HG03460 (cell line): Measurements from ENCODE around the gene PPARGC1A.

Experiments
- ATAC-seq: cut with Tn5 transposase; IDR thresholded peaks from one replicate; pipeline ENCODE4 v1.9.1; 2021; ENCODE audit not compliant: unreplicated experiment

The PPARGC1A gene

DNA sequence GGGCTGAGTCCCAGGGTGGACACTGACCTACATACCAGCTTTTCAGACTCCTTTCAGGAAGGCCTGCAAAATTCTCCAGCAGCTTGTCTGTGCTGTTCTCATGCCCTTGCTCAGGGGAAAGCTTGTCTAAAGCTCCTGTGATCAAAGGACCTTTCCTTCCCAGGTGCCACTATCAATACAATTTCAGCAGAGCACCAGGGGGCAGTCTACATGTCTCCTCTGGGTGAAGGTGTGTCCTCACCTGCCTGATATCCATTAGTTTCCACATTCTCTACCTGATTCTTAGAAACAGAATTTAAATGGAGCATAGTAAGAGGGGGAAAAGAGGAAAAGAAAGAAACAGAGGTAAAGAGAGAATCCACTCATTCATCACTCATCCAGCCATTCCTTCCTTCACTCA is 114.2 kb downstream of the PPARGC1A start:
- ATAC-seq = no peak

GRCh38 chr4:23774909-23775308 is 114.9 kb downstream of the PPARGC1A start:
- no peak for ATAC-seq

GRCh38 chr4:23773884-23774636 is 115.8 kb downstream of the PPARGC1A start:
- no peak for ATAC-seq

DNA sequence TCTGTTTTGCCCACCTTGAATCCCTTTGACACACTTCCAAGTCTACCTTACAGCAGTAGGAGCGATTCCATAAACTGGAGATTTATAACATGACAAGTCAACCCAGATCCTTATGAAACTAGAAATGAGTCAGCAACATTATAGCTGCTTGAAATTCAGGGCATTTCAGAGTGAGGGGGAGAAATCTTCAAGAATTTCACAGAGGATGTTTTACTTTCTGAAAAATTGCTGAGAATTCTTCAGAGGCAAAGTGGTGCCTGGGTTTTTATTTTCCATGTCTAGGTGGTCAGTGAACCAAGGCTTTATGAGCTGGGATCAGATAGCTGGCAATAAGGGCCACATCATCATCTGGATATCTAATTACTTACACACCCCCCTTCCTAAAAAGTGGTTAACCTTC is 119.8 kb downstream of the PPARGC1A start:
- ATAC-seq = no peak

GRCh38 chr4:23769406-23769805 is 120.4 kb downstream of the PPARGC1A start:
- ATAC-seq = no peak

GRCh38 chr4:23768541-23768940 is 121.3 kb downstream of the PPARGC1A start:
- ATAC-seq = no peak

DNA sequence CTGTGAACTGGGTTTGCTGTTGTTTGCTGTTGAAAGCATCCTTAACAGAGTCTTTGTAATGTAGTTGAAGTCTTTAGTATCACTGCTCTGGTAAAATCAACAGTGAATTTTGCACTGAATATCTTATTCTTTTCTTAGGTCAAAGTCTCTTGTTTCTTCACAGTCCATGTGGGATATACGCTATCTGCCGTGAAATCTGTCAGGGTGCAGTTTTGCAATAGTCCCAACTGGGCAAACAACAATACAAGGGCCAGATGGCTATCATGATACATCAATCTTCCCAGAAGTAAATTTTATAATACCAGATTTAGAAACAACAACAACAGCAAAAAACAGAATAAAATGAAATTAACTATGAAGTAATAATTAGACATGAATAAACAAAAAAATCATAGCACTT is 123.5 kb downstream of the PPARGC1A start:
- no peak for ATAC-seq

DNA sequence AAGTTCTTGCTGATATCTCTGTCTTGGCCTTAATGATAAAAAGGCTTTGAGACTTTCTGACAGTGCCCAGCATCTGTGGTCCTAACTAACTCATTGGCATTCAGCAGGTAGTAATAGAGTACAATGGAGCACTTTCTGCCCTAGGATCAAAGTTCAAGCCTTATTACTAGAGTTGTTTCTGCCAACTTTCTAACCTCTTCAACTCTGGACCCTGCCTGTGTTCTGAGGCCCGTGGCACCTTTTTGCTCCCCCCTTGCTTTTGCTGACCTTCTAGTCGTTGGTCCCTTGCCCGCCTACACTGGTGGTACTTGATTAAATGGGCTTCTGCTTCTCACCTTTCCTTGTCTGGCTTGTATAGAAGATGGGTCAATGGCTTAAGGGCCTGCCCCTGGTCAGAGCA is 126.3 kb downstream of the PPARGC1A start:
- no peak for ATAC-seq

GRCh38 chr4:23762551-23762950 is 127.3 kb downstream of the PPARGC1A start:
- ATAC-seq = no peak

DNA sequence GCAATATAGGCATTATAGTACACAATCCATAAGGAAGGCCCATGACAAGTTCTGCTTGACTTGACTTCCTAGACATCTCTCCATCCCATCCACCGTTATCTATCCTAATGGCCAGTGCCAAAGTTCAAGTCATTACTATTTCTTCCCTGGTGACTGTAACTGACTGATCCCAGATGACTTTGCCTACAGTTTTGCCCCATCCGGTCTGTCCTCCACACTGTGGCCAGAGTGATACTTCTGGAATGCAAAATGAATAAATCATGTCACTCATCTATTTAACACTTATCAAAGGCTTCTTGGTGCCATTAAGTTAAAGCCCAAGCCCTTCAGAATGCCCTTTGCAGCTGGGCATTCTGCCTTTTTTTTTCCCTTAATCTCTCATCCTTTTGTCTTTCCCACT is 130.8 kb downstream of the PPARGC1A start:
- ATAC-seq = no peak

DNA sequence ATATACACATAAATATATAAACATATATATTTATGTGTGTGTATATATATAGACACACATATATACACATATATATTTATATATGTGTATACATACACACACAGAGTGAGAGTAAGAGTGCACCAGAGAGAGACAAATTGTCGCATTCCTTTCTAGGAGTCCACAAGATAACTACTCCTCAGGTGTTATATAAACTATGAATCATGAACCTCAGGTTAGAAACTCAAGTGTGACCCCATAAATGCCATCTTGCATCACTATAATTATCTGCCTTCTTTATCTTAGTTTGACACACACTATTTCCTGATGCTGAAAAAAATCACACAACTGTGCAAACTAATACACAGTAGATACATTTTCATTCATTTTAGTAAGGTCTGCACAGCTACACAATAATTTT is 135.2 kb downstream of the PPARGC1A start:
- ATAC-seq = no peak

GRCh38 chr4:23750125-23750524 is 139.7 kb downstream of the PPARGC1A start:
- no peak for ATAC-seq

DNA sequence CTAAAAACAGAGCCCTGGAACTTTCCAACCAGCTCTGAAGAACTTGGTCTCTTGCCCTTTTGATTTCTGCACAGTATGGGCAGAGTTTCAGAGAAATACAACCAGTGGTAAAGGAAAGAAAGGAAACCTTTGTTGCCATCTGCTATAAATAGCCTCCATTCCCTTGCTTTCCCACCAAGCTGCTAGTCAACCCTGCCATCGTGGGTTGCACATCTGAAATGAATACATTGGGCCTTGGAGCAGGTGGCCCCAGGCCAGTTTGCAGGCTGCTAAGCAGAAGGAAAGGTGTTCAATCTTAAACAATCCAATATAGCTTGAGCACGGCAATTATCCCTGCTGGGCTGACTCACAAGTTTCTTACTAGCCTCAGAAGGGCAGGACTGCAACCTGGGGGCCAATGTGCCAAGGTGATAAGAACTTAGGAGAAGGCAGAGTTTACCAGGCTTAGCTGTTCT is 142.5 kb downstream of the PPARGC1A start:
- ATAC-seq = no peak

DNA sequence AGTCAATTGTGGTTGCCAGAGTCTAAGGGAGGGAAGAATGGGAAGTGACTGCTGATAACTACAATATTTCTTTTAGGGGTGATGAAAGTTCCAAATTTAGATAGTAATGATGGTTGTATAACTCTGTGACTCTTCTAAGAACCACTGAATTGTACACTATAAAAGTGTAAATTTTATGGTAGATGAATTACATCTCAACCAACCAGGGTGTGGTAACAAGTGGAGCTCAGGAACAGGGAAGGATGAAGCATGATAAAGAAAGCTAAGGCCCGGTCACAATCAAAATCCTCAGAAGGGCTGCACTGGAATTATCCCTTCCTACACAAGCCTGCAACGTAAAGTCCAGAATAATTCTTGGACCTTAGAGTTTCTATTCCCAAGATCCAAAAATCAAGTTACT is 143.2 kb downstream of the PPARGC1A start:
- no peak for ATAC-seq

- ATAC-seq = no peak
Measured at GRCh38 chr4:23746027-23746426, 143.8 kb downstream of the PPARGC1A start.

DNA sequence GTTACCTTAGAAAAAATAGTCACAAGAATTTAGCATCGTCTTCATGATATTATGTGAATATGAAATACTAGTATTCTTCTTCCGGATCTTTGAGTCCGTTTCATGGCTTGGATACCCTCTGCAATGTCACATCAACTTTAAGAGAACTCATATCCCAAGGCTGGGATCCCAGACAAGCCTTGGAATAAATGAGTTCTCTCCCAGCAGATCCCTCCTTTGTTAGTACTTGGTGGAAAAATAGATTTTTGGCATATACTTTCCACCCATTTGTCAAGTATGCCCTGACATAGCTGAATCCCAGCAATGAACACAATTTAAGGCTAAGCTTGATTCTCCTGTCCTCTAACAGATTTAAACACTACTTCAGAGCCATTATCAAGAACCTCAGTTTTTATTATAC is 144.5 kb downstream of the PPARGC1A start:
- ATAC-seq = no peak
